IPS-20b (cell line): Measurements from ENCODE around the gene ST8SIA2.

ENCODE experiments used
- H3K27ac ChIP-seq: one replicate; pipeline ENCODE4 v1.5.1; 2013; ENCODE audit warnings: low read length
- H3K27me3 ChIP-seq: 2 replicates; pipeline ENCODE4 v1.6.1; 2013; ENCODE audit warnings: mild to moderate bottlenecking, low read length, inconsistent platforms; ENCODE audit not compliant: insufficient read depth
- H3K36me3 ChIP-seq: 2 replicates; pipeline ENCODE4 v1.6.1; 2013; ENCODE audit warnings: low read depth, mild to moderate bottlenecking, inconsistent platforms, low read length, moderate library complexity; ENCODE audit not compliant: insufficient read depth
- H3K4me1 ChIP-seq: 2 replicates; pipeline ENCODE4 v1.6.1; 2013; ENCODE audit warnings: mild to moderate bottlenecking, control low read depth, inconsistent platforms, low read length, moderate library complexity; ENCODE audit not compliant: insufficient read depth
- H3K4me3 ChIP-seq: 2 replicates; pipeline ENCODE4 v1.5.1; 2013; ENCODE audit warnings: mild to moderate bottlenecking, low read length, inconsistent platforms
- H3K9ac ChIP-seq: 2 replicates; pipeline ENCODE4 v1.6.1; 2013; ENCODE audit warnings: low read depth, mild to moderate bottlenecking, inconsistent platforms, low read length, moderate library complexity
- H3K9me3 ChIP-seq: 2 replicates; pipeline ENCODE4 v1.6.1; 2013; ENCODE audit warnings: mild to moderate bottlenecking, low read depth, low read length, inconsistent platforms; ENCODE audit not compliant: insufficient read depth

The ST8SIA2 gene

DNA sequence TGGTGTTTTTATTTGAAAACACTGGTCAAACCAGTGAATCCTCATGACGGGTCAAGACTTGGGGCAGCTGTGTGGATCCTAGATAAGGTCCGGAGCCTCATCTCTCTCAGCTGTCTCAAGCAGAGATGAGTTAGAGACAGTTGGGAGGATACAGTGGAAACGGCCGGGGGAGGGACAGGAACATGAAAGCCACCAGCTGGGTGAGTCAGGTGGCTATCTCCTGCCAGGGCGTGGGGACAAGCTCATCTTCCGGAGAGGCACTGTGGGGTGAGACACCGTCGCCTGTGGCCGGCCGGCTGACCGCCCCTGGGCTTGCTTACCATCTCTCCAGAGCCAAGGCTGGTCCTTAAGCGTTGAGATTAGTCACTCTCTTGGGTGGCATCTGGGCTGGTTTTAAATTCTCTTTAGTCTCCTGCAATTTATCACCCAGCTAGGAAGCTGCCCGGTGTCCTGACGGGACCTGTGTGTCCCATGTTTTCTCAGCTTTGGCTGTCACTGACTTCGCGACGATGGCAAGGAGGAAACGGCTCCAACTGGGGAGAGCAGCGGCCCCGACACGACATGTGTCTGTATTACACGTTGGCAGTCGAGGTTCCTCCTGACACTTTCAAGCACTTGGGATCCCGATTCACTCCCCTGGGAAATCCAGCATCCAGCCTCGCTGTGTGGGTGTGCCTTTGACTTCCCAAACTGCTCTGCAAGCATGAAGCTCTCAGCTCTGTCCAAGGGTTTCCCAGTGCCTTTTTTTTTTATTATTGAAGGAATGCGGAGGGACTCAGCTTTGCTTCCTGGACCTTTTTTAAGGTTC is 7.5 kb downstream of the ST8SIA2 start:
- Histone ChIP-seq H3K27me3 (peaks cover 9% of the 10 kb centered on the region), H3K27ac (no peak overlapping the region), H3K9ac (no peak overlapping the region), H3K36me3 (no peaks in the 10 kb centered on the region), H3K4me3 (no peak overlapping the region), H3K4me1 (no peaks in the 10 kb centered on the region), H3K9me3 (no peaks in the 10 kb centered on the region)

DNA sequence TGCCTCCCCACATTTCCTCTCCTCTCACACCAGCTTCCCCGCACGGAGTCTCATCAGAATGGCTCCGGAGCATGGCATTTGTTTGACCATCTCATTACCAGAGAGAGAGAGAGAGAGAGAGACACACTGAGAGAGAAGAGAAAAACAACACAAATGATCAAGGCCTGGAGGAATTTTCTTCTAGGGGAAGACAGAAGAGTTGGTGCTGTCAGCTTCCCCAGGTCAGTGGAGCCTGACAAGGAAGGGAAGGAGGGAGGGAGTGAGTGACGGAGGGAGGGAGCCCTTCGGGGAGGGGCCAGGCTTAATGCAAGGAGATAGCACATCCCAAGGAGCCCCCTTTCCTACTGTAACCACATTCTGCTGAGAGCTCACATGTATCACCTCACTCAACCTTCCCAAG is 9.1 kb downstream of the ST8SIA2 start:
- Histone ChIP-seq H3K4me1 (no peaks in the 10 kb centered on the region), H3K4me3 (no peak overlapping the region), H3K9me3 (no peaks in the 10 kb centered on the region), H3K27me3 (no peaks in the 10 kb centered on the region), H3K36me3 (no peaks in the 10 kb centered on the region), H3K27ac (no peak overlapping the region), H3K9ac (no peak overlapping the region)

DNA sequence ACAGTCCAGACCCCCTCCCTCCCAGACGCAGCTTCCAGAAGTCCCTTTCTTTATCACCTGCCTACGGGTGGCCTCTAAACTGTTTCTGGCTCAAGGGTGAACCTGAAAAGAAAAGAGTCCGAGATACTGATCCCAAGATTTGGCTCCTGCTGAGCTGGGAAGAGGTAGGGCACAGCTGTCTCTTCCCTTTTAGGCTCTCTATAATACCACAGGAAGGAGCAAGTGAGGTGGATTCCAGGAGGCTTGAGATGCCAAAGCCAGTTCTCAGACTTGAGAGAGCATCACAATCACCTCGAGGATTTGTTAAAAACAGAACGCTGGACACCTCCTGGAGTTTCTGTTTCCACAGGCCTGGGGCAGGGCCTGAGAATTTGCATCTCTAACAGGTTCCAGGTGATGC is 12.3 kb downstream of the ST8SIA2 start:
- Histone ChIP-seq H3K4me1 (no peaks in the 10 kb centered on the region), H3K27me3 (no peaks in the 10 kb centered on the region), H3K36me3 (no peaks in the 10 kb centered on the region), H3K9me3 (no peaks in the 10 kb centered on the region), H3K4me3 (no peak overlapping the region), H3K9ac (no peak overlapping the region), H3K27ac (no peak overlapping the region)

DNA sequence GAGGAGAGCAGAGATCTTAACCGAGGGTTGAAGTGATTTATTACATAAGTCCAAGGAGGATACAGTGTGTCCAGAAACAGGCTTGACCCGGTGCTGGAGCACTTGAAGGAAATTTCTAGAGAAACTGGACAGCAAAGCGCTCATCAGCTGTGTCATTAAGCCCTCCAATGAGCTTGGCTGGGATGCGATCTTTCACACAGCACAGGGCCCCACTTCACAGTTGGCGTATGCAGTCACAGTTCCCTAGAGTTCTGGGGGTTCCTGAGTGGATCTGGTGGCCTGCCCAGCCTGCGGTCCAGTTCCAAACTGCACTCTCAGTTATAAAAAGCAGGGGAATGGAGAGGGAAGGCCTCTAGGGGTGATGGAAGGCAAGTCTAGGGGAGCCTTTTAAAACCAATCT is 13.6 kb downstream of the ST8SIA2 start:
- H3K27ac ChIP-seq: no peak overlapping the region
- no peaks in the 10 kb centered on the region for H3K27me3 ChIP-seq
- H3K36me3 ChIP-seq: no peaks in the 10 kb centered on the region
- no peaks in the 10 kb centered on the region for H3K4me1 ChIP-seq
- no peak overlapping the region for H3K4me3 ChIP-seq
- no peaks in the 10 kb centered on the region for H3K9me3 ChIP-seq
- no peak overlapping the region for H3K9ac ChIP-seq

DNA sequence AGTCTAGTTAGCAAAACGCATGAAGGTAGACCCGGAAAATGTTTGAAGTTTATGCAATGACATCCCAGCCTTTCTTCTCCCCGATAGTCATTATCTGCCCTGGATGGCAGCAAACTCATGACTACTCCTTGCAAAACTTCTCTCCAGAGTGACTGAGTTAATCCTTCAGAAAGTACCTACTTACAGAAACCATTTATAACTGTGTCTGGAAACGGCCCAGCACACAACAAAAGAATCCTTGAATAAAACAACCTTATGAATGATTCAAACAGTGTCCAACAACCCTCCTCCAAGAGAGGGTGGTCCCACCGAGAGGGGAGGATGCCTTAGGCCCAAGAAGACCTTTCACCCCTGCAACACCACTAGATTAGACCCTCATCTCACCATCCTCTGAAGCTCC is 14.2 kb downstream of the ST8SIA2 start:
- no peaks in the 10 kb centered on the region for H3K9me3 ChIP-seq
- H3K4me3 ChIP-seq: no peak overlapping the region
- no peak overlapping the region for H3K9ac ChIP-seq
- H3K27me3 ChIP-seq: no peaks in the 10 kb centered on the region
- H3K27ac ChIP-seq: no peak overlapping the region
- no peaks in the 10 kb centered on the region for H3K36me3 ChIP-seq
- no peaks in the 10 kb centered on the region for H3K4me1 ChIP-seq

DNA sequence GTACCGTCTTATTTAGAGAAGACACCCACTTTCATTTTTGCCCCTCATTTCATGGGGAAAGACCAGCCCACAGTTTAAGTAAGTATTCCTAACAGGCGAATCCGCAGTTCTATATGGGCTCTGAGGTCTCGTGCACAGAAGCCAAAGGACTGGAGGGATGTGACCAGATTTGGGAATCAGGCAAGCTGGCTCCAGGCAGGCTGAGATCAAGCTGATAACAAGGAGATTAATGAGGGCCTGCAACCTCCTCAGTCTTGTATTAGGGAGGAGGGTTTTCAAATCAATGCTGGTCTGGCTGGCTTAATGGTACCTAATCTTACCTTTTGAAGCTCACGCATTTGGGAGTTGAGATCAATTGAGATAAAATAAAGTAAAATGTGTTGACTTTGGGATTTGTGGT is 15.3 kb downstream of the ST8SIA2 start:
- H3K27ac ChIP-seq: no peak overlapping the region
- no peaks in the 10 kb centered on the region for H3K36me3 ChIP-seq
- H3K27me3 ChIP-seq: no peaks in the 10 kb centered on the region
- H3K9me3 ChIP-seq: no peaks in the 10 kb centered on the region
- peaks cover 4% of the 10 kb centered on the region; the same call in 1 of the 2 replicates for H3K4me1 ChIP-seq
- no peak overlapping the region for H3K4me3 ChIP-seq
- no peak overlapping the region for H3K9ac ChIP-seq

DNA sequence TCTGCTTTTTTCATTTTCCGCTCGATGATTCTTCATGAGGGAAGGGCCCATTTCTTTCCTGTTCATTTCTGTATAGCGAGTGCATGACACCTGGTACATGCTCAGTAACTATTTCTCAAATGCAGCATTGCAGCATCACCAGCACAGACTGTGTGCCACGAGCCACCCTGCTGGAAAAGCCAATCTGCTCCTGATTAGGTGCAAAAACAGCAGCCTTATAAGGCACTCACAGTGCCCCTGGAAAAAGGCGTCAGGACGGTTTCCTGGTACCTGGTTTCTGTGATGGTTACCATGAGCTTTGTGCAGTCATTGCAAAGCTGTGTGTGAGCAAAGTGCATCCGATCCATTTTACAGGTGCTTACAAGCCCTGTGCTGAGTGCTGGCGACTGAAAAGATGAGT is 15.8 kb downstream of the ST8SIA2 start:
- Histone ChIP-seq H3K9ac (no peak overlapping the region), H3K4me3 (no peak overlapping the region), H3K27ac (no peak overlapping the region), H3K27me3 (peaks cover 3% of the 10 kb centered on the region), H3K9me3 (no peaks in the 10 kb centered on the region), H3K36me3 (no peaks in the 10 kb centered on the region), H3K4me1 (peaks cover 4% of the 10 kb centered on the region; the same call in 1 of the 2 replicates)

DNA sequence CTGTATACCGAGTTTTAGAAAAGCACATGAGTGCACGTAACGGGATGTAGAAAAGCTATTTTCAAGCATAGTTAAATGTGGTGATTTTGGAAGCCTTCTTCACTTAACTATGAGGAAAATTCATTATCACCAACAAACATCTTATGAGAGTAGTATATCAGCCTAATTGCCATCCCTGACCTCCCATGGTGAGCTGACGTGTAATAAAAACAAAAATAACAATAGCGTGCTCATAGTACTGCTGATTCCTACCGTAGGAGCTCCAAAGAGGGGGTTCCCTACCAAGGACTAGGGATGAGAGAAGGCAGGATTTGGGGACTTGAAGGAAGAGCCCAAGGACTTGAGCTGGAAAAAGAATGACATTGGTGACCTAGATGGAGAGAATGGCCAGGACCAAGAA is 16.9 kb downstream of the ST8SIA2 start:
- H3K36me3 ChIP-seq: no peaks in the 10 kb centered on the region
- H3K9ac ChIP-seq: no peak overlapping the region
- H3K9me3 ChIP-seq: no peaks in the 10 kb centered on the region
- peaks cover 5% of the 10 kb centered on the region for H3K27me3 ChIP-seq
- H3K4me1 ChIP-seq: peaks cover 4% of the 10 kb centered on the region; the same call in 1 of the 2 replicates
- H3K4me3 ChIP-seq: no peak overlapping the region
- H3K27ac ChIP-seq: no peak overlapping the region

DNA sequence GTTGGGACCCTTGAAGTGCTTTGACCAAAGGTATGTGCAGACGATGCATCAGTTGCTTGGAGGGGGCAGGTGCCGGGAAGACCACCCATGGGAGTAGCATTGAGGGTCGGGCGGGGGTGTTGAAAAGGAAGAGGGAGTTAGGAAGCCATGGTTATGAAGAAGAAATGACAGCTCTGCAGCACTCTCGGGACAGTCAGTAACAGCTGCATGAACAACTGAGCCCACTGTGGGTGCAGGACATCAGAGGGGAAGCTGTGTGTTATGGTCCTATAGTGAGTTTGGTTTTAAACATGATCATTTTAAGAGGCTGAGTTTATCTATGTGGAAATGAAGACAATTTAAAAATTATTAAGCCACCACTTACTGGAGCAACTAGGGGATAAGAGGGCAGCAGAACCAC is 17.6 kb downstream of the ST8SIA2 start:
- no peaks in the 10 kb centered on the region for H3K36me3 ChIP-seq
- no peak overlapping the region for H3K4me3 ChIP-seq
- no peak overlapping the region for H3K27ac ChIP-seq
- H3K9ac ChIP-seq: no peak overlapping the region
- H3K27me3 ChIP-seq: peaks cover 5% of the 10 kb centered on the region
- H3K4me1 ChIP-seq: peaks cover 4% of the 10 kb centered on the region; the same call in 1 of the 2 replicates
- H3K9me3 ChIP-seq: no peaks in the 10 kb centered on the region

DNA sequence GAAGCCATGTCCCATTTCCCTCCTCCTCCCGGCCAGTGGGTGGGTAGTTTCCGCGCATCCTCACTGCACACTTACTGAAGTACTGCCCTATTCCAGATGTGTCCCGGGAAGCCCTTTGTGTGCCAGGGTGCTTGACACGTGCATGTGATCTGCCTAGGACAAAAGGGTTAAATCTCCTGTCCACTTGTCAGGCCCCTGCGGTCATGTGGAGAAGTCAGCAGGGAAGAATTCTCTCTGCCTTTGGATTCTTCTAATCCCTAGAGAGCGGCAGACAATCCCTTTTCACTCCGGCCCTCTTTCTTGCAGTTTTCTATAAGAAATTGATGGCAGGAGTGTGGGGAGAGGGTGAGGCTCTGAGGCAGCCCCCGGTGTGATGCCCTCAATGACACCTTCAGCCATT is 19.8 kb downstream of the ST8SIA2 start:
- Histone ChIP-seq H3K36me3 (0 out of 2 replicates have a peak, but pooled peaks cover 3% of the 10 kb centered on the region), H3K9me3 (no peaks in the 10 kb centered on the region), H3K27me3 (peaks cover 5% of the 10 kb centered on the region), H3K9ac (no peak overlapping the region), H3K4me3 (no peak overlapping the region), H3K4me1 (peaks cover 4% of the 10 kb centered on the region; the same call in 1 of the 2 replicates), H3K27ac (no peak overlapping the region)

DNA sequence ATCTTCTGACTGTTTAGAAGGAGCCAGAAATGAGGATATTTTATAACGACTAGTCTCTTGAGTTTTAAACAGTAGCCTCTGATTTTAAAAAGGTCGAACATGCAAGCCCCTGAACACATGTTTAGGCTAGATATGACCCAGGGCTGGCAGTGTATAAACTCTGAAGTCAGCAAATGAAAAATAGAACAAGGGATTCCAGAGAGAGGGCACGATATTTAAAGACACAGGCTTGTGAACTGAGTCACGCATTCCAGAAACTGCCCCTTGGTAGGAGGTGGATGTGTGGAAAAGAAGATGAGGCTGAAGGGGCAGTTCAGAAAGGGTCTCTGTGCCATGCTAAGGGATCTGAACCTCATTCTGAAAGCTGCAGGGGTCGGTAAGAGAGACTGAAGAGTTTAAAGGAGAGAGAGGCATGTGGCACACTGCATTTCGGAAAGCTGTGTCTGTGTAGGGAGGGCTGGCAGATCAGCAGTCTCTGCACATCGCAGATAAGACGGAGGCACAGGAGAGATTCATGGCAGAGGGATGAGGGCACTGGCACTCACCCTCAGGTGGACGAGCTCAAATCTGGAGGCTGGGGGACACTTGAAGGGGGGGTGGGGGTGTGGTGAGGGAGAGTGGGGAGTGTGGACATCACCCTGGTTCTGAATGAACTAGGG is 22.1 kb downstream of the ST8SIA2 start:
- Histone ChIP-seq H3K9me3 (no peaks in the 10 kb centered on the region), H3K27ac (no peak overlapping the region), H3K27me3 (peaks cover 5% of the 10 kb centered on the region)

DNA sequence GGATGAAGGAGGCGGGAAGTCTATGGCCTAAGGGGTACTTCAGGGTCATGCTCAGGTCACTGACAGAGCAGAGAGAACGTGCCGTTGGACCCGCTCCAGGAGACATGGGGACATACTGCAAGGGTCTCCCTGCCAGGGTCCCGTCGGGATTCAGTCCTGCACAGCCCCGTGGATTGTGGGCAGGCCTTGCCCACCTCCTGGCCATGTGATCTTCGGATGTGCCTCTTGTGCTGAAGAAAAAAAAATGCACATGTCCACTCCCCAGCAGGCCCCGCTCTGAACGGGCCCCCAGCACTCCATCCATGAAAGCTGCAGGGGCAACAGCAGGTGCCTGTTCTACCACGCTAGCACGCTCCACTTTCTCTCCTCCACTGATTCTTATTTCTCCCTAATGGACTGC is 22.9 kb downstream of the ST8SIA2 start:
- Histone ChIP-seq H3K36me3 (0 out of 2 replicates have a peak, but pooled peaks cover 3% of the 10 kb centered on the region), H3K9ac (no peak overlapping the region)

More for the DNA sequence above, 22.1 kb downstream of the ST8SIA2 start:
- Histone ChIP-seq H3K4me3 (no peak overlapping the region), H3K36me3 (0 out of 2 replicates have a peak, but pooled peaks cover 3% of the 10 kb centered on the region), H3K4me1 (peaks cover 12% of the 10 kb centered on the region), H3K9ac (no peak overlapping the region)

More for the DNA sequence above, 22.9 kb downstream of the ST8SIA2 start:
- no peaks in the 10 kb centered on the region for H3K9me3 ChIP-seq
- H3K27me3 ChIP-seq: peaks cover 5% of the 10 kb centered on the region
- H3K4me3 ChIP-seq: no peak overlapping the region
- H3K27ac ChIP-seq: no peak overlapping the region
- peaks cover 15% of the 10 kb centered on the region for H3K4me1 ChIP-seq
